Measurements from ENCODE around the gene PHACTR3. TPM values are rescaled to one million over a fixed set of nuclear protein-coding genes. Genes with fewer than 3 reads are reported as not detected.
A peak's percentile ranks its signal among the peaks of the same experiment; 100 is the strongest.
"Not testable (repeated sequence)": the region's sequence is repeated elsewhere in the genome, so short reads cannot be mapped to it uniquely, and the experiment has no call there.

PHACTR3 gene
- total RNA-seq, 1 experiment from 2014 or later, result not detected

GRCh38 chr20:59839400-59839799, 235.1 kb downstream of the PHACTR3 start:
- Histone ChIP-seq H3K27ac (ENCODE audit: low read length) (no peak overlapping the region), H3K9me2 (replicated peaks; ENCODE audit: insufficient read depth, low read length) (no peaks in the 10 kb centered on the region), H3K4me3 (ENCODE audit: low read length) (no peak overlapping the region), H3K27me3 (ENCODE audit: low read length) (no peaks in the 10 kb centered on the region), H3K4me1 (ENCODE audit: low read length) (no peaks in the 10 kb centered on the region), H3K9ac (ENCODE audit: low read length) (no peak overlapping the region), H2AFZ (ENCODE audit: low read length) (no peak overlapping the region), H3K4me2 (ENCODE audit: low read depth, low read length, poor library complexity, severe bottlenecking) (no peak overlapping the region), H3K9me3 (ENCODE audit: low read length) (no peaks in the 10 kb centered on the region), H3K36me3 (ENCODE audit: insufficient read depth, low read length) (no peaks in the 10 kb centered on the region), H4K20me1 (ENCODE audit: insufficient read depth, low read depth, low read length) (no peaks in the 10 kb centered on the region), H3K79me2 (ENCODE audit: low read length) (no peaks in the 10 kb centered on the region)
- no peak for DNase-seq

DNA sequence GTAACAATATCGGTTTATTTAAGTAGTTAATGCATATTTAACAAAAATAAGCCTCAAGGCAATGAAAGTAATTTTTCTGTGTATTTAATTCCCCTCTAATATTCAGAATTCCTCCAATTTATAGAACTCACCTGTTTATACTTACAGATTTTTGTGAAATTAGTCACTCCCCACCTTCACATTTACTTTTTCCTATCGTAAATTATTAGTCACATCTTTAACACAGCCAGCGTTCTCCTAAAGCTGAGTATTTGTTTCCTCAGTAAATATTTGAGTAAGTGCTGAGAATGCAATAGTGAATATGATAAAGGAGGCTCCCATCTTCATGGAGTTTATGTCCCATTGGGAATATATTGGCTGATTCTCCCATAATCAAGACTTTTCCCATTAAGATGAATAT, 241.1 kb downstream of the PHACTR3 start:
- no peak overlapping the region for H2AFZ ChIP-seq (ENCODE audit: low read length)
- no peaks in the 10 kb centered on the region for H3K4me1 ChIP-seq (ENCODE audit: low read length)
- no peaks in the 10 kb centered on the region for H3K27me3 ChIP-seq (ENCODE audit: low read length)
- no peaks in the 10 kb centered on the region for H3K9me2 ChIP-seq (replicated peaks; ENCODE audit: insufficient read depth, low read length)
- no peaks in the 10 kb centered on the region for H3K9me3 ChIP-seq (ENCODE audit: low read length)
- no peaks in the 10 kb centered on the region for H3K36me3 ChIP-seq (ENCODE audit: insufficient read depth, low read length)
- no peaks in the 10 kb centered on the region for H4K20me1 ChIP-seq (ENCODE audit: insufficient read depth, low read depth, low read length)
- H3K79me2 ChIP-seq (ENCODE audit: low read length), result no peaks in the 10 kb centered on the region
- DNase-seq, result no peak
- H3K4me2 ChIP-seq (ENCODE audit: low read depth, low read length, poor library complexity, severe bottlenecking), result no peak overlapping the region
- no peak overlapping the region for H3K27ac ChIP-seq (ENCODE audit: low read length)
- no peak overlapping the region for H3K9ac ChIP-seq (ENCODE audit: low read length)
- H3K4me3 ChIP-seq (ENCODE audit: low read length), result no peak overlapping the region

- no peaks in the 10 kb centered on the region for H3K36me3 ChIP-seq (ENCODE audit: insufficient read depth, low read length)
- H3K79me2 ChIP-seq (ENCODE audit: low read length), result no peaks in the 10 kb centered on the region
- H3K4me1 ChIP-seq (ENCODE audit: low read length), result no peaks in the 10 kb centered on the region
- no peak overlapping the region for H3K4me2 ChIP-seq (ENCODE audit: low read depth, low read length, poor library complexity, severe bottlenecking)
- H4K20me1 ChIP-seq (ENCODE audit: insufficient read depth, low read depth, low read length), result no peaks in the 10 kb centered on the region
- no peak overlapping the region for H3K4me3 ChIP-seq (ENCODE audit: low read length)
- no peaks in the 10 kb centered on the region for H3K9me3 ChIP-seq (ENCODE audit: low read length)
- no peaks in the 10 kb centered on the region for H3K9me2 ChIP-seq (replicated peaks; ENCODE audit: insufficient read depth, low read length)
- H2AFZ ChIP-seq (ENCODE audit: low read length), result no peak overlapping the region
- no peak overlapping the region for H3K27ac ChIP-seq (ENCODE audit: low read length)
- DNase-seq, result no peak
- H3K27me3 ChIP-seq (ENCODE audit: low read length), result no peaks in the 10 kb centered on the region
- H3K9ac ChIP-seq (ENCODE audit: low read length), result no peak overlapping the region
These were observed 243.8 kb downstream of the PHACTR3 start for GRCh38 chr20:59848182-59848581.

DNA sequence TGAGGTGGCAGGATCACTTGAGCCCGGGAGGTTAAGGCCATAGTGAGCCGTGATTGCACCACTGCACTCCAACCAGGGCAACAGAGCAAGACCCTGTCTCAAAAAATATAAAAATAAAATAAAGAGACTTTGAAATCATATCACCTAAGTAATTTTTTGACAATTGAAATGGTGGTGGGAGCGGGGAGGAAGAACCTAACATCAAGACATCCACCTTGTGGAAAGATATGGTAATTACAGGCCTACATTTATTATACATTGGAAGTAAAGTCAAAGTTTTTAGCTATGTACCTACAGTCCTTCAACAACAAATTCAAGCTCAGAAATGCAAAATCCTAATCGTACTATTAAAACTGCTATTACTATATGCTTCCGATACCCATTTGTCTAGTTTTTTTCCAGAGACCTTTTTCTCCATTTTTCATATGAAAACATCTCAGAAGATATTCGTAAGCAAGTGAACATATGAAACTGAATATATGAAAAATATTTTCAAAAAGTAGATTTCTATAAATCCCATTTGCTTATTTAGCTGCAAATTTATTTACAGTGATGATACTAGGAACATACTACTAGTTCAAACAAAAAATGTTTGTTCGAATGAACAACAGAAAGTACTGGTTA, 245.8 kb downstream of the PHACTR3 start:
- DNase-seq, result peak; percentile 78
- no peak overlapping the region for H3K4me3 ChIP-seq (ENCODE audit: low read length)

DNA sequence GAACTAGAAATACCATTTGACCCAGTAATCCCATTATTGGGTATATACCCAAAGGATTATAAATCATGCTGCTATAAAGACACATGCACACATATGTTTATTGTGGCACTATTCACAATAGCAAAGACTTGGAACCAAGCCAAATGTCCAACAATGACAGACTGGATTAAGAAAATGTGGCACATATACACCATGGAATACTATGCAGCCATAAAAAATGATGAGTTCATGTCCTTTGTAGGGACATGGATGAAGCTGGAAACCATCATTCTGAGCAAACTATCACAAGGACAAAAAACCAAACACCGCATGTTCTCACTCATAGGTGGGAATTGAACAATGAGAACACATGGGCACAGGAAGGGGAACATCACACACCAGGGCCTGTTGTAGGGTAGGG, 252.2 kb downstream of the PHACTR3 start:
- not testable (repeated sequence) for H3K9me2 ChIP-seq (replicated peaks; ENCODE audit: insufficient read depth, low read length); H3K27me3 ChIP-seq (ENCODE audit: low read length); H3K4me2 ChIP-seq (ENCODE audit: low read depth, low read length, poor library complexity, severe bottlenecking); H3K36me3 ChIP-seq (ENCODE audit: insufficient read depth, low read length); H3K9ac ChIP-seq (ENCODE audit: low read length); H3K9me3 ChIP-seq (ENCODE audit: low read length); H4K20me1 ChIP-seq (ENCODE audit: insufficient read depth, low read depth, low read length); H3K27ac ChIP-seq (ENCODE audit: low read length); H3K4me3 ChIP-seq (ENCODE audit: low read length); H2AFZ ChIP-seq (ENCODE audit: low read length); DNase-seq; H3K79me2 ChIP-seq (ENCODE audit: low read length); H3K4me1 ChIP-seq (ENCODE audit: low read length)

More for the DNA sequence above, 245.8 kb downstream of the PHACTR3 start:
- Histone ChIP-seq H3K9me2 (replicated peaks; ENCODE audit: insufficient read depth, low read length) (no peaks in the 10 kb centered on the region), H3K27me3 (ENCODE audit: low read length) (no peaks in the 10 kb centered on the region), H3K36me3 (ENCODE audit: insufficient read depth, low read length) (no peaks in the 10 kb centered on the region), H3K9ac (ENCODE audit: low read length) (no peak overlapping the region), H3K79me2 (ENCODE audit: low read length) (no peaks in the 10 kb centered on the region), H3K27ac (ENCODE audit: low read length) (no peak overlapping the region), H2AFZ (ENCODE audit: low read length) (no peak overlapping the region), H3K4me1 (ENCODE audit: low read length) (no peaks in the 10 kb centered on the region), H3K9me3 (ENCODE audit: low read length) (no peaks in the 10 kb centered on the region), H3K4me2 (ENCODE audit: low read depth, low read length, poor library complexity, severe bottlenecking) (no peak overlapping the region), H4K20me1 (ENCODE audit: insufficient read depth, low read depth, low read length) (no peaks in the 10 kb centered on the region)

DNA sequence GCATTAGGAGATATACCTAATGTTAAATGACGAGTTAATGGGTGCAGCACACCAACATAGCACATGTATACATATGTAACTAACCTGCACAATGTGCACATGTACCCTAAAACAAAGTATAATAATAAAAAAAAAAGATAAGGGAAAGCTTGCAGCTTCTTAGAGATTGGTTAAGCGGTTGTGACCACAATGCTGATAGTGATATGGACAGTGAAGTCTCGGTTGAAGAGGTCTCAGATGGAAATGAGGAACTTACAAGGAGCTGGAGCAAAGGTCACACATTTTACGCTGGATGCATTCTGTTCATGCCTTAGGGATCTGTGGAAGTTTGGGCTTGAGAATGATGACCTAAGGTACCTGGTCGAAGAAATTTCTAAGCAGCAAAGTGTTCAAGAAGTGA, 252.6 kb downstream of the PHACTR3 start:
- not testable (repeated sequence) for H3K9me3 ChIP-seq (ENCODE audit: low read length); H4K20me1 ChIP-seq (ENCODE audit: insufficient read depth, low read depth, low read length); DNase-seq; H3K4me2 ChIP-seq (ENCODE audit: low read depth, low read length, poor library complexity, severe bottlenecking); H3K4me1 ChIP-seq (ENCODE audit: low read length); H3K27me3 ChIP-seq (ENCODE audit: low read length); H3K9me2 ChIP-seq (replicated peaks; ENCODE audit: insufficient read depth, low read length); H3K9ac ChIP-seq (ENCODE audit: low read length); H2AFZ ChIP-seq (ENCODE audit: low read length); H3K27ac ChIP-seq (ENCODE audit: low read length); H3K36me3 ChIP-seq (ENCODE audit: insufficient read depth, low read length); H3K79me2 ChIP-seq (ENCODE audit: low read length); H3K4me3 ChIP-seq (ENCODE audit: low read length)

GRCh38 chr20:59857966-59858365, 253.6 kb downstream of the PHACTR3 start:
- no peak overlapping the region for H3K27ac ChIP-seq (ENCODE audit: low read length)
- H2AFZ ChIP-seq (ENCODE audit: low read length), result no peak overlapping the region
- H3K9me2 ChIP-seq (replicated peaks; ENCODE audit: insufficient read depth, low read length), result no peaks in the 10 kb centered on the region
- no peaks in the 10 kb centered on the region for H4K20me1 ChIP-seq (ENCODE audit: insufficient read depth, low read depth, low read length)
- H3K27me3 ChIP-seq (ENCODE audit: low read length), result no peaks in the 10 kb centered on the region
- no peaks in the 10 kb centered on the region for H3K79me2 ChIP-seq (ENCODE audit: low read length)
- H3K4me1 ChIP-seq (ENCODE audit: low read length), result no peaks in the 10 kb centered on the region
- no peaks in the 10 kb centered on the region for H3K9me3 ChIP-seq (ENCODE audit: low read length)
- H3K4me3 ChIP-seq (ENCODE audit: low read length), result no peak overlapping the region
- no peaks in the 10 kb centered on the region for H3K36me3 ChIP-seq (ENCODE audit: insufficient read depth, low read length)
- no peak overlapping the region for H3K9ac ChIP-seq (ENCODE audit: low read length)
- no peak overlapping the region for H3K4me2 ChIP-seq (ENCODE audit: low read depth, low read length, poor library complexity, severe bottlenecking)
- DNase-seq, result no peak

DNA sequence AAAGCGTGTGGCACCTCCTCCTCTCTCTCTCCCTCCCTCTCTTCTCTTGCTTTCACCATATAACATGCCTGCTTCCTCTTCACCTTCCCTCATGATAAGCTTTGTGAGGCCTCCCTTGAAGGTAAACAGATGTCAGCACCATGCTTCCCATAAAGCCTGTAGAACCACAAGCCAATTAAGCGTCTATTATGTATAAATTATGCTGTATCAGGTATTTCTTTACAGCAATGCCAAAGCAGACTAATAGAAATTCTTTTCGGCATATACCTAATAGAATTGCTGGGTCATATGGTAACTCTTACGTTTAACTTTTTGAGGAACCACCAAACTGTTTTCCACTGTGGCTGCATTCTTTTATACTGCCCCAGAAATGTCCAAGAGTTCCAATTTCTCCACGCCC, 254.1 kb downstream of the PHACTR3 start:
- H2AFZ ChIP-seq (ENCODE audit: low read length), result no peak overlapping the region
- no peak overlapping the region for H3K4me3 ChIP-seq (ENCODE audit: low read length)
- no peaks in the 10 kb centered on the region for H3K9me3 ChIP-seq (ENCODE audit: low read length)
- H3K4me2 ChIP-seq (ENCODE audit: low read depth, low read length, poor library complexity, severe bottlenecking), result no peak overlapping the region
- H3K4me1 ChIP-seq (ENCODE audit: low read length), result no peaks in the 10 kb centered on the region
- H3K9me2 ChIP-seq (replicated peaks; ENCODE audit: insufficient read depth, low read length), result no peaks in the 10 kb centered on the region
- no peak overlapping the region for H3K9ac ChIP-seq (ENCODE audit: low read length)
- DNase-seq, result no peak
- H4K20me1 ChIP-seq (ENCODE audit: insufficient read depth, low read depth, low read length), result no peaks in the 10 kb centered on the region
- no peaks in the 10 kb centered on the region for H3K27me3 ChIP-seq (ENCODE audit: low read length)
- no peaks in the 10 kb centered on the region for H3K79me2 ChIP-seq (ENCODE audit: low read length)
- no peak overlapping the region for H3K27ac ChIP-seq (ENCODE audit: low read length)
- no peaks in the 10 kb centered on the region for H3K36me3 ChIP-seq (ENCODE audit: insufficient read depth, low read length)

GRCh38 chr20:59861401-59861800, 257.1 kb downstream of the PHACTR3 start:
- Histone ChIP-seq H3K79me2 (ENCODE audit: low read length) (no peaks in the 10 kb centered on the region), H3K9me2 (replicated peaks; ENCODE audit: insufficient read depth, low read length) (no peaks in the 10 kb centered on the region), H3K27me3 (ENCODE audit: low read length) (no peaks in the 10 kb centered on the region), H3K27ac (ENCODE audit: low read length) (no peak overlapping the region), H3K4me1 (ENCODE audit: low read length) (no peaks in the 10 kb centered on the region), H3K4me3 (ENCODE audit: low read length) (no peak overlapping the region), H3K4me2 (ENCODE audit: low read depth, low read length, poor library complexity, severe bottlenecking) (no peak overlapping the region), H4K20me1 (ENCODE audit: insufficient read depth, low read depth, low read length) (no peaks in the 10 kb centered on the region), H3K9me3 (ENCODE audit: low read length) (no peaks in the 10 kb centered on the region), H3K36me3 (ENCODE audit: insufficient read depth, low read length) (no peaks in the 10 kb centered on the region), H2AFZ (ENCODE audit: low read length) (no peak overlapping the region), H3K9ac (ENCODE audit: low read length) (no peak overlapping the region)
- no peak for DNase-seq
